HepG2 (cell line): Measurements from ENCODE around the gene SND1.

Experiments
- HDAC1 ChIP-seq: sonication (generic); formaldehyde crosslinking; IDR thresholded peaks from 2 replicates; pipeline ENCODE4 v1.5.1; 2020; ENCODE audit warnings: mild to moderate bottlenecking, missing genetic modification reagents
- HNRNPH1 ChIP-seq: fragments of 200-400 bp; formaldehyde crosslinking; optimal IDR thresholded peaks from 2 replicates; pipeline ENCODE3; 2017; ENCODE audit warnings: mild to moderate bottlenecking, low read depth, low read length
- MED1 ChIP-seq: sonication (generic); formaldehyde crosslinking; IDR thresholded peaks from 2 replicates; pipeline ENCODE4 v1.4.0; 2020; ENCODE audit warnings: missing genetic modification reagents
- MTF2 ChIP-seq: sonication (generic); formaldehyde crosslinking; IDR thresholded peaks from 2 replicates; pipeline ENCODE4 v1.5.0; 2020; ENCODE audit warnings: missing genetic modification reagents, borderline replicate concordance
- PAWR ChIP-seq: sonication (generic); formaldehyde crosslinking; IDR thresholded peaks from 2 replicates; pipeline ENCODE4 v1.4.0; 2020; ENCODE audit warnings: missing genetic modification reagents, mild to moderate bottlenecking, borderline replicate concordance
- POLR2AphosphoS2 ChIP-seq: IDR thresholded peaks from 2 replicates; pipeline ENCODE4 v1.6.1; 2011; ENCODE audit warnings: low read depth, low read length, improper control_type of control experiment
- SP1 ChIP-seq, 2 experiments: fragments of 450-650 bp in 1 of 2; sonication (generic) in 1 of 2; formaldehyde crosslinking in 1 of 2; IDR thresholded peaks; 2 replicates each; pipeline versions ENCODE4 v1.4.0 to v1.6.1; 2016 to 2020; ENCODE audit warnings: missing genetic modification reagents in 1 of 2
- TAF1 ChIP-seq: sonication (generic); formaldehyde crosslinking; IDR thresholded peaks from 2 replicates; pipeline ENCODE4 v1.4.0; 2020; ENCODE audit warnings: missing genetic modification reagents
- XBP1 ChIP-seq: sonication (generic); formaldehyde crosslinking; IDR thresholded peaks from 2 replicates; pipeline ENCODE4 v1.5.0; 2020; ENCODE audit warnings: missing genetic modification reagents
- ZNF816 ChIP-seq: sonication (generic); formaldehyde crosslinking; IDR thresholded peaks from 2 replicates; pipeline ENCODE4 v1.8.0; 2022; ENCODE audit warnings: missing genetic modification reagents, mild to moderate bottlenecking, borderline replicate concordance
- TF ChIP-seq, protein P1 (sequence below): sonication (generic); formaldehyde crosslinking; IDR thresholded peaks from 2 replicates; pipeline ENCODE4 v1.5.0; 2020; ENCODE audit warnings: mild to moderate bottlenecking, missing genetic modification reagents, moderate library complexity
- TF ChIP-seq, protein P2 (sequence below): sonication (generic); formaldehyde crosslinking; IDR thresholded peaks from 2 replicates; pipeline ENCODE4 v1.5.0; 2020; ENCODE audit warnings: missing genetic modification reagents

DNA sequence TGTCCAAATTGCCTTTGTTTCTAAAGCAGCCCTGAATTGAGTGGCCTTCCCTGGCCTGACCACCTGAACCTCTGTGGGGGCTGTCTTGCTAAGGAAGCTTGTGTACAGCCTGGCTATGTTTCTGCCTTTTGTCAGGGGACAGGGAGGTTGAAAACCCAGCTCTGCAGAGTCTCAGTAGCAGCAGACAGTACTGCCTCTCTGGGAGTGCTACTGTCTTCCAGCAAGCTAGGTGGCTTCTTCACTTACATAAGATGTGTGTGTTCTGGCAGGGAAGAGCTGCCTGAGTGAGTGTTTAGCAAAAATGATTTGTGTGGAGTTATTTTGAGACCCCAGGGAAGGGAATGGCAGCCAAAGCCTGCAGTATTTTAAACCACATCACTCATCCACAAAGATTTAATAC lies 321.8 kb downstream of the SND1 start:
- TF ChIP-seq HNRNPH1 (no peak), MTF2 (CRISPR knock-in tag) (no peak), PAWR (CRISPR knock-in tag) (no peak), XBP1 (CRISPR knock-in tag) (no peak), TAF1 (CRISPR knock-in tag) (no peak), ZNF816 (CRISPR knock-in tag) (no peak), MED1 (no peak), SP1 (IDR thresholded peaks at IDR 0.05) (no peak), SP1 (CRISPR knock-in tag; IDR thresholded peaks at IDR 0.05) (no peak), HDAC1 (CRISPR knock-in tag) (no peak), POLR2AphosphoS2 (no peak)
- TF ChIP-seq, protein P1, sequence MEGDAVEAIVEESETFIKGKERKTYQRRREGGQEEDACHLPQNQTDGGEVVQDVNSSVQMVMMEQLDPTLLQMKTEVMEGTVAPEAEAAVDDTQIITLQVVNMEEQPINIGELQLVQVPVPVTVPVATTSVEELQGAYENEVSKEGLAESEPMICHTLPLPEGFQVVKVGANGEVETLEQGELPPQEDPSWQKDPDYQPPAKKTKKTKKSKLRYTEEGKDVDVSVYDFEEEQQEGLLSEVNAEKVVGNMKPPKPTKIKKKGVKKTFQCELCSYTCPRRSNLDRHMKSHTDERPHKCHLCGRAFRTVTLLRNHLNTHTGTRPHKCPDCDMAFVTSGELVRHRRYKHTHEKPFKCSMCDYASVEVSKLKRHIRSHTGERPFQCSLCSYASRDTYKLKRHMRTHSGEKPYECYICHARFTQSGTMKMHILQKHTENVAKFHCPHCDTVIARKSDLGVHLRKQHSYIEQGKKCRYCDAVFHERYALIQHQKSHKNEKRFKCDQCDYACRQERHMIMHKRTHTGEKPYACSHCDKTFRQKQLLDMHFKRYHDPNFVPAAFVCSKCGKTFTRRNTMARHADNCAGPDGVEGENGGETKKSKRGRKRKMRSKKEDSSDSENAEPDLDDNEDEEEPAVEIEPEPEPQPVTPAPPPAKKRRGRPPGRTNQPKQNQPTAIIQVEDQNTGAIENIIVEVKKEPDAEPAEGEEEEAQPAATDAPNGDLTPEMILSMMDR (CRISPR knock-in tag), result no peak
- TF ChIP-seq, protein P2, sequence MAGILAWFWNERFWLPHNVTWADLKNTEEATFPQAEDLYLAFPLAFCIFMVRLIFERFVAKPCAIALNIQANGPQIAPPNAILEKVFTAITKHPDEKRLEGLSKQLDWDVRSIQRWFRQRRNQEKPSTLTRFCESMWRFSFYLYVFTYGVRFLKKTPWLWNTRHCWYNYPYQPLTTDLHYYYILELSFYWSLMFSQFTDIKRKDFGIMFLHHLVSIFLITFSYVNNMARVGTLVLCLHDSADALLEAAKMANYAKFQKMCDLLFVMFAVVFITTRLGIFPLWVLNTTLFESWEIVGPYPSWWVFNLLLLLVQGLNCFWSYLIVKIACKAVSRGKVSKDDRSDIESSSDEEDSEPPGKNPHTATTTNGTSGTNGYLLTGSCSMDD (CRISPR knock-in tag), result no peak
